Ovary (tissue), 9 donors: ENCODE data around the gene MAP4K2. TPM values are rescaled to one million over a fixed set of nuclear protein-coding genes. Genes with fewer than 3 reads are reported as not detected.
A peak's percentile ranks its signal among the peaks of the same experiment; 100 is the strongest.

Experiments used
- DNase-seq, 5 donors: peaks; one replicate each; pipeline ENCODE4 v3.0.0-alpha.2; 2019 to 2020
- H3K27ac ChIP-seq, 2 donors: fragments of 200-600 bp; one replicate each; pipeline versions ENCODE4 v1.5.1 to v1.8.0; 2019 to 2022
- H3K27me3 ChIP-seq: fragments of 200-600 bp; one replicate; pipeline ENCODE4 v1.8.0; 2022
- H3K36me3 ChIP-seq: fragments of 200-600 bp; sonication (generic); one replicate; pipeline ENCODE4 v1.5.1; 2019
- H3K4me1 ChIP-seq: one replicate; pipeline ENCODE4 v1.8.1; 2013; ENCODE audit warnings: mild to moderate bottlenecking, moderate library complexity; ENCODE audit not compliant: insufficient read depth
- H3K4me3 ChIP-seq: fragments of 200-600 bp; sonication (generic); one replicate; pipeline ENCODE4 v1.5.1; 2017
- H3K9me3 ChIP-seq, 2 donors: fragments of 200-600 bp in 1 of 2; sonication (generic) in 1 of 2; one replicate each; pipeline versions ENCODE4 v1.5.1 to v1.8.1; 2013 to 2019; ENCODE audit warnings: mild to moderate bottlenecking in 1 of 2, moderate library complexity in 1 of 2
- EP300 ChIP-seq: sonication (generic); formaldehyde crosslinking; IDR thresholded peaks from one replicate; pipeline ENCODE4 v1.6.1; 2017; ENCODE audit warnings: antibody characterized with exemption
- POLR2A ChIP-seq: fragments of 450-650 bp; IDR thresholded peaks from one replicate; pipeline ENCODE4 v1.6.1; 2017; ENCODE audit warnings: antibody characterized with exemption, mild to moderate bottlenecking, moderate library complexity
- WGBS, 3 donors: extraction: QIAGEN DNeasy Blood & Tissue Kit in 1 of 3; methylation state at CpG; one replicate each; pipeline versions ENCODE4 v1.1.5 to v1.1.7; 2013 to 2017; 5-methylcytosine and 5-hydroxymethylcytosine counted together
- intact Hi-C, 4 donors: fragments of 100-400 bp; cut with DNase I; formaldehyde crosslinking; loops; one replicate each; pipeline versions ENCODE4 v1.11.0 to v1.15.1; 2022 to 2023
- polyA plus RNA-seq, 2 donors: library from polyadenylated mRNA; stranded (reverse); fragments of 200-250 nt in 1 of 2; fragments of 350-450 nt in 1 of 2; fragmentation: Illumina TruSeq in 1 of 2; extraction: RNeasy Lipid Tissue Mini Kit (QIAGEN cat#74804) in 1 of 2; gene quantifications; one replicate each; pipeline ENCODE4 v1.2.3, GENCODE V29; 2013 to 2014
- total RNA-seq, 7 donors: library from RNA; depleted of rRNA in 2 of 7; stranded (reverse); fragments of >200 nt in 2 of 7; fragmentation: NEBNext Ultra II Directional in 3 of 7; extraction: Animal tissue kit (Norgen Biotek cat#: 25700) in 3 of 7; gene quantifications; one replicate each; pipeline versions ENCODE4 v1.1.0 to v1.2.4, GENCODE V29; 2016 to 2023
- TF ChIP-seq, protein P1 (sequence below), 3 donors: fragments of 450-650 bp in 2 of 3; fragments of 200-600 bp in 1 of 3; IDR thresholded peaks; one replicate each; pipeline versions ENCODE4 v1.5.1 to v1.8.0; 2016 to 2022; ENCODE audit warnings: antibody characterized with exemption in 3 of 3, mild to moderate bottlenecking in 1 of 3
- donor health status: DM: no; HTN: no; CAD: no; lungs with moderate emphysema.
- donor health status: DM: no; HTN: no; CAD: no.
- donor health status: Bipolar disorder and iron deficiency.
- donor health status: DM: yes; HTN: yes; CAD: no.
- donor health status: DM: no; HTN: no; CAD: no.
- donor health status: DM: yes; HTN: yes; CAD: no.

Gene MAP4K2
- total and polyA plus RNA-seq, 9 donors = 2.3 to 15.5 (median 11.4) TPM

DNA sequence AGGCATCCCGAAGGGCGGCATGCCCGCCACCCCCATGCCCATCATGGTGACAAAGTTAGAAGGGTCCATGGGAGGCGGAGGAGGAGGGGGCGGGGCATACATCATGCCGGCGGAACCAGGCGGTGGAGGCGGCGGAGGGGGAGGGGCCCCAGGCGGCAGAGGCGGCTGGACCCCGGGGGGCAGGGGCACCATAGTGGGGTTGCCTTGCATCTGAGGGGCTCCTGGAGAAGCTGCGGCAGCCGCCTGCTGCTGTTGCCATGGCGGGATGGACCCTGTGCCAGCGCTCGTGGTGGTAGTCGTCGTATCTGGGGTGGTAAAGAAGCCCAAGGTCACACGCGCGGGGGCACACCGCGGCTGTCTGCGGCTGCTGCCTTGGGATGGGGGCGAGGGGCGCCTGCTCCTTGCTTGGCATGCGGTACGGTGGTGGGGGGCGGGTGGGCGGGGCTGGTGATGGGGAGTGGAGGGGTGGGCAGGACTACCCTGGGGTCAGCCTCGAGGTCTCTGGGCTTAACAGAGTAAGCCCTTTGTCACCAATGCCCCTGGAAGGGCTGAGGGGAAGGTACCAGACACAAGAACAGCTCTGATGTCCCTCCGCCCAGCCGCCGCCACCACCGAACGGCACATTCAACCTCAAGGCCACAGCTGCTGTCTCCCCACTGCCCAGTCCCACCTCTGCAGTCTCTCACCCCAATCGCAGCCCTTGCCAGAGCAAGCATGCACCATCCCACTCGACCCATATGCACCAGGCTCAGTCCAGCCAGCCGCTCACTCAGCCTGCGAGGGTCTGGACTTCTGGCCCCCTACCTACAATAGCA is 37.0 kb downstream of the MAP4K2 start:
- H3K4me3 ChIP-seq = no peak overlapping the region
- peak in 2 of 5 donors; percentile 10 to 27 for DNase-seq
- H3K27me3 ChIP-seq = no peaks in the 10 kb centered on the region
- no peak for TF ChIP-seq POLR2A
- TF ChIP-seq, protein P1, sequence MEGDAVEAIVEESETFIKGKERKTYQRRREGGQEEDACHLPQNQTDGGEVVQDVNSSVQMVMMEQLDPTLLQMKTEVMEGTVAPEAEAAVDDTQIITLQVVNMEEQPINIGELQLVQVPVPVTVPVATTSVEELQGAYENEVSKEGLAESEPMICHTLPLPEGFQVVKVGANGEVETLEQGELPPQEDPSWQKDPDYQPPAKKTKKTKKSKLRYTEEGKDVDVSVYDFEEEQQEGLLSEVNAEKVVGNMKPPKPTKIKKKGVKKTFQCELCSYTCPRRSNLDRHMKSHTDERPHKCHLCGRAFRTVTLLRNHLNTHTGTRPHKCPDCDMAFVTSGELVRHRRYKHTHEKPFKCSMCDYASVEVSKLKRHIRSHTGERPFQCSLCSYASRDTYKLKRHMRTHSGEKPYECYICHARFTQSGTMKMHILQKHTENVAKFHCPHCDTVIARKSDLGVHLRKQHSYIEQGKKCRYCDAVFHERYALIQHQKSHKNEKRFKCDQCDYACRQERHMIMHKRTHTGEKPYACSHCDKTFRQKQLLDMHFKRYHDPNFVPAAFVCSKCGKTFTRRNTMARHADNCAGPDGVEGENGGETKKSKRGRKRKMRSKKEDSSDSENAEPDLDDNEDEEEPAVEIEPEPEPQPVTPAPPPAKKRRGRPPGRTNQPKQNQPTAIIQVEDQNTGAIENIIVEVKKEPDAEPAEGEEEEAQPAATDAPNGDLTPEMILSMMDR (IDR thresholded peaks at IDR 0.05) = no peak
- TF ChIP-seq EP300 = no peak
- no peaks in the 10 kb centered on the region for H3K9me3 ChIP-seq
- WGBS, 3 donors = 61 to 81% (median 73%) methylated on average over 36 to 42 of the region's 42 CpGs
- H3K4me1 ChIP-seq = no peaks in the 10 kb centered on the region
- intact Hi-C loops = no loop called here
- H3K27ac ChIP-seq = no peak overlapping the region
- H3K36me3 ChIP-seq = no peaks in the 10 kb centered on the region

DNA sequence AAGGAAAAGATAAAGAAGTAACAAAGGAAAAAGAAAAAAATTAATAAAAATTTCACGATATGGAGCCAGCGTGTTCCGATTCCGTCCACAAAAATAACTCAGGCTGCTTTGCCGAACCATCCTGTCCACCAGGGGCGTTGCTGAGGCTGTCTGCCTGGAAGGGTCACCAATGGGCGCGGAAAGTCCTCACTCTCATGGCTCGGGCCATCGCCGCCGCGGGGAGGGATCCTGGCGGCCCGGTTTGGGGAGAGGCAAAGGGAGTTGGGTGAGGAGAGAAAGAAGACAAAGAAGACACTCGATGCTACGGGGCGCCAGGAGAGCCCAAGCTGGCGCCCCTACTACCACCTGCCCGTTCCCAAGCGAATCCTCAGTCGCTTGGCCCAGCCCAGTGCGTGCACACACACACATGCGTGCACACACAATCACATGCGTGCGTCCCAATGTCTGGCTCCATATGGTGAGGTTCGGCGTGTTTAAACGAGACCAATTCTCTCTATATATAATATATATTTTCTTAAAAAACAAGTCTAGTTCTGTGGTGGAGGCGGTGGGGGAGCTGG is 37.6 kb downstream of the MAP4K2 start:
- Histone ChIP-seq H3K27me3 (no peaks in the 10 kb centered on the region), H3K27ac (no peak overlapping the region), H3K36me3 (no peaks in the 10 kb centered on the region), H3K4me3 (no peak overlapping the region), H3K4me1 (peaks cover 5% of the 10 kb centered on the region), H3K9me3 (no peaks in the 10 kb centered on the region)
- peak in 2 of 5 donors; percentile 22 to 35 for DNase-seq
- intact Hi-C loops = no loop called here
- no peak for TF ChIP-seq POLR2A
- TF ChIP-seq, protein P1 (IDR thresholded peaks at IDR 0.05) = peak in 1 of 3 donors; percentile 15
- WGBS, 3 donors = 79 to 82% (median 82%) methylated on average over 30 of the region's 30 CpGs

DNA sequence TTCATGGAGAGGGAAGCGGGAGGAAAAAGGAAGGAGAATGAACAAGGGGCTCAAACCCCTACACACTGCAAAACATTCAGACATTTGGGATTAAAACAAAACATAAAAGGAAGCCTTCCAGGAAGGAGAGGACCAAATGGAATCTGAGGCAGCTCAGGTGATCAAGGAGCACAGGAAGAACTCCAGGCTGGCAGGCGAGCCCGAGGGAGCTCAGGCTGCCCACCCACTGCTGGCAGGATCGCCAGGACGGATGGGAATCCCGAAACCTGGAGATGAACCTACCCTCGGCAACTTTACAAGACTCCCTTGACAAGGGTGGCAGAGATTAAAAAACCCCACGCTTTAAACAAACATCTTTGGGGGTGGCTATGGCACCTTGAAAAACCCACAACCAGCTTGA is 38.3 kb downstream of the MAP4K2 start:
- peak in 1 of 5 donors; percentile 16 for DNase-seq
- no peak for TF ChIP-seq POLR2A
- no peak for TF ChIP-seq EP300
- TF ChIP-seq, protein P1 (IDR thresholded peaks at IDR 0.05) = no peak
- no peak overlapping the region for H3K4me3 ChIP-seq
- intact Hi-C loops = no loop called here
- H3K27me3 ChIP-seq = no peaks in the 10 kb centered on the region
- H3K9me3 ChIP-seq = no peaks in the 10 kb centered on the region
- H3K27ac ChIP-seq = no peak overlapping the region
- no peaks in the 10 kb centered on the region for H3K36me3 ChIP-seq
- peaks cover 11% of the 10 kb centered on the region for H3K4me1 ChIP-seq
- 78 to 81% (median 79%) methylated on average over 8 of the region's 8 CpGs for WGBS, 3 donors

DNA sequence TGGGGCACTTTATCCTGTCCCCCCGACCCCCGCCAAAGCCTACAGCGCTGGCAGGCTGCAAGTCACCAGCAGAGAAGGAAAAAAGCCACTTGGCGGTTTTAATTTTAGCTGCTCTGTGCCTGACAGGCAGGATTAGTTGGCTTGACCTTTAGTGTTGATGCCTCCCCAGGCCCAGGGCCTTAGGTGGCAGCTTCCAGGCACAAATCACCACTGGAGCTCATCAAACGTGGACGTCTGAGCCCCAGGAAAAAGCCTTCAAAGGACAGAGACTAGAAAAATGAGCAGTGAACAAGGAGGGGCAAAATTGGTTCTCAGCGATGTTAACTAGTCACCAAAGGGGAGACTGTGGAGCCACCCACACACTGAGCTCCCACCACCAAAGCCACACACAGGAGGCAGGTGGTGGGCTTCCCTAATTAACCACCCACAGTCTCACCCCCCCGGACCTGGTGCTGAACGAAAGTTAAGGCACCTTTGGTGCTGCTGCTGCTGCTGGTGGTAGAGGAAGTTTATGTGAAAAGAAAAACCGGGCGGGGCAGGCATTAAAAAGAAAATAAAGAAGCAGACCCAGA is 38.9 kb downstream of the MAP4K2 start:
- Histone ChIP-seq H3K27me3 (no peaks in the 10 kb centered on the region), H3K4me1 (peaks cover 14% of the 10 kb centered on the region), H3K4me3 (no peak overlapping the region), H3K36me3 (no peaks in the 10 kb centered on the region), H3K27ac (no peak overlapping the region), H3K9me3 (no peaks in the 10 kb centered on the region)
- peak in 2 of 5 donors; percentile 8 to 20 for DNase-seq
- WGBS, 3 donors = 61 to 64% (median 62%) methylated on average over 11 of the region's 11 CpGs
- intact Hi-C loops = no loop called here
- TF ChIP-seq, protein P1 (IDR thresholded peaks at IDR 0.05) = no peak
- no peak for TF ChIP-seq EP300
- TF ChIP-seq POLR2A = no peak
